GM13976 (cell line): ENCODE data around the gene PLA2G4A.
A peak's percentile ranks its signal among the peaks of the same experiment; 100 is the strongest.

Experiments
- DNase-seq: peaks from one replicate; pipeline ENCODE4 v3.0.0; 2012; ENCODE audit warnings: low spot score
- in situ Hi-C: fragments of 300-500 bp; cut with MboI; formaldehyde crosslinking; loops from one replicate; pipeline ENCODE4 v1.12.0; 2022; ENCODE audit warnings: low sequenced_read_pairs, mixed read lengths, inconsistent platforms; ENCODE audit not compliant: unreplicated experiment
- TF ChIP-seq, protein P1 (sequence below): IDR thresholded peaks from 2 replicates; pipeline ENCODE4 v1.5.1; 2012; ENCODE audit warnings: borderline replicate concordance, mild to moderate bottlenecking; ENCODE audit not compliant: insufficient read depth; ENCODE audit errors: extremely low read depth, missing control alignments, control extremely low read depth

PLA2G4A gene

DNA sequence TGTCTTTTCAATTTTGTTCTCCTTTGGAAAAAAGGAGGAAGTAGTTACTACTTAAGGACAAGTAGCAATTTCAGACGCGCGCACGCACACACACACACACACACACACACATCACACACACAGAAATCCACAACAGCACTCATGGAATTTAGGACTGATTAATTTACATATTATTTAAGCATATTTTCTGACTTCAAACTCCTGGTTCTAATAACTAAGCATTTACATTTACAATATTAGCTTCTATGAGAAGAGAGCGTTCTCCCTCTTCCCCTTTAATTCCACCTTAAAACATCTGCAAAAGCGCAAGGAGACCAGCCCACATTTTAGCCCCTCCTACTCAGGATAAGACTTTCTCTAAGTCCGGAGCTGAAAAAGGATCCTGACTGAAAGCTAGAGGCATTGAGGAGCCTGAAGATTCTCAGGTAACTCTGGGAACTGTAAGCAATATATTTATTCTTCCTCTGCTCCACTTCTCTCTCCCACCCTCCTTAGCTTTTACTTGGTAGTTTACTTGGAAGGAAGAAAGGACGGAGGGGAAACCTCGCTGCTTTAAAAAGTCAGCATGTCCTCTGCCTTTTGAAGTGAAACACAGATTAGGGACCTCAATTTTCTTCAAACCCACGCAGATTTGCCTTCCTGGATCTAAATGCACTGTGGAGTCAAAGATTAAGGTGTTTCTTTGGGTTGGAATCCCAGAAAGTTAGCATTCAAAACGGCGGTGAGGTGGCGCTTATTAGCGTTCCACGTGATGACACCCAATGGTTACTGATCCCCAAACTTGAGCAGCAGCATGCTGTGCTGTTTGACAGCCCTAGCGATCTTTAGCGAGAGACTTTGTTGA lies at the start of gene PLA2G4A:
TSS of gene PLA2G4A (plus strand) at position 339 of the 844 bp plus-strand sequence. CDS start 25,406 bp downstream, outside the sequence.
- DNase-seq, result peak; percentile 56
- TF ChIP-seq, protein P1, sequence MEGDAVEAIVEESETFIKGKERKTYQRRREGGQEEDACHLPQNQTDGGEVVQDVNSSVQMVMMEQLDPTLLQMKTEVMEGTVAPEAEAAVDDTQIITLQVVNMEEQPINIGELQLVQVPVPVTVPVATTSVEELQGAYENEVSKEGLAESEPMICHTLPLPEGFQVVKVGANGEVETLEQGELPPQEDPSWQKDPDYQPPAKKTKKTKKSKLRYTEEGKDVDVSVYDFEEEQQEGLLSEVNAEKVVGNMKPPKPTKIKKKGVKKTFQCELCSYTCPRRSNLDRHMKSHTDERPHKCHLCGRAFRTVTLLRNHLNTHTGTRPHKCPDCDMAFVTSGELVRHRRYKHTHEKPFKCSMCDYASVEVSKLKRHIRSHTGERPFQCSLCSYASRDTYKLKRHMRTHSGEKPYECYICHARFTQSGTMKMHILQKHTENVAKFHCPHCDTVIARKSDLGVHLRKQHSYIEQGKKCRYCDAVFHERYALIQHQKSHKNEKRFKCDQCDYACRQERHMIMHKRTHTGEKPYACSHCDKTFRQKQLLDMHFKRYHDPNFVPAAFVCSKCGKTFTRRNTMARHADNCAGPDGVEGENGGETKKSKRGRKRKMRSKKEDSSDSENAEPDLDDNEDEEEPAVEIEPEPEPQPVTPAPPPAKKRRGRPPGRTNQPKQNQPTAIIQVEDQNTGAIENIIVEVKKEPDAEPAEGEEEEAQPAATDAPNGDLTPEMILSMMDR, result no peak
- in situ Hi-C loops, result no loop called here

DNA sequence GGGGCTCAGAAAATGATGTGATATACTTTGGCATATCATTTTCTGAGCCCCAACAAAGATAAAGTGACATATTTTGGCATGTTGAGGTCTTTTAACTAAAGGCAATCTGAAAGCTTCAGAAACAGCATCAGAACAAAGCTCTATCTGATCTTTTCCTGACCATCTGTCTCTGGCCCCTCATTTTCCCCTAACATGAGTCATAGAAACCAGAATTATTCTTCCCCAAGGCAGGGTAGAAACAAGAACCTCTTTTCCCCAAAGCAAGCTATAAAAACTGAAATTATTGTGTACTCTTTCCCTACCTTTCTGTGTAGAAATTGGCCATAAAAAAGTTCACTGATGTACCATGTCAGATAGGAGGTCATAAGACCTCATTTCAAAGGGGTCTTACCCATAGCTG lies 48.7 kb upstream of the PLA2G4A start:
- no peak for DNase-seq
- TF ChIP-seq, protein P1, result no peak
- in situ Hi-C loops, result no loop called here

DNA sequence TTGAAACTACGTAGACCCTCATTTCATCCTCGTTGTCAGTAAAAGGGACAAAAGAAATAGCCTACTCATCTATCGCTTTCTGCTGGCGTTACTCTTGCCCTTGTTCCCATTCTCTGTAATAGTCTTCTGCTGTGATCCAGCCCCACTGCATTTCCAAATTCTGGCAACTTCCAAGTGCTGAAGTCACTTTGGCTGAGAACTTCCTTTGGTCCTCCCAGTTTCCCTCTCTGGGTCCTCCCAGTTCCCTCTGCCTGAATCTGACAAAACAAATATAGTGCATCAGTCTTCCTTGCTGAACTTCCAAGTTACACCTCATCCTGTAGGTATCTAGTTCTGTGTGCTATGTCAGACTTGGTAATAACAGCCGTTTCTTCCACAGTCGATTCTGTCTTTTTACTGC lies 47.0 kb upstream of the PLA2G4A start:
- DNase-seq, result no peak
- TF ChIP-seq, protein P1, result no peak
- in situ Hi-C loops, result no loop called here

DNA sequence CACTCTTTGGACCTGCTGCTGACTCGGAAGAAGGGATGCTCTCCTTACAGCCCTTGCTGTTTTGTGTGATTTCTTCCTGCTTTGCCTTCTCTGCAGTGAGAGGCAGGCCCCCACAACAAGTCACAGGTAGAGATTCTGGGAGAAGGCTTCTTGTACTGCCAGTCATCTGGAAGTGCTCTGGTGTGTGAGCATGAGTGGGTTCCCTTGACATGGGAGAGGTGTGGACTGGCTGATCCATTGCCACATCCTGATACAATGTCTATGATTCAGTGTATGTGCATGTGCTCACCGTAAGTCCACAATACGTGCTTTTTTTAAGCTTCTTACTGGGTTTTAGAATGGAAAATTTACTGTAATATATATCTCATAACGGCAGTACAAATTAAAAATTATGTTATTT lies 46.0 kb upstream of the PLA2G4A start:
- DNase-seq, result no peak
- TF ChIP-seq, protein P1, result no peak
- in situ Hi-C loops, result no loop called here

DNA sequence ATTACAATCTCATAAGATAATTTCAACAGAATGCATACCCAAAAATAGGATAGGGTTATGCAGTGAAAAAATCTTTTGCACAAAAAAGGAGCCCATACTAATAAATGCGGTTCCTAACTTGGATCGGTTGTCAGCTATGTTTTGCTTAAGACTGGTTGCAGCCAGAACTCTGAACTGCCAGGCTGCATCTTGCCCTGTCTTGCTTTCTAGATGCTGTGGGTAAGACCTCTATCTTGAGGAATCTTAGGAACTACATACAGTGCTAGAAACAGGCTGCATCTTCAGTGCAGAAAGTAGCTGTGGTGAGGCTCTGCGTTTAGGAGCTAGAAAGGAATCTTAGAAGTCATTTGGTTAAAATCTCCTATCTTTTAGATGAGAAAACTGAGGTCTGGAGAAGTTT lies 45.6 kb upstream of the PLA2G4A start:
- DNase-seq, result no peak
- TF ChIP-seq, protein P1, result no peak
- in situ Hi-C loops, result no loop called here

DNA sequence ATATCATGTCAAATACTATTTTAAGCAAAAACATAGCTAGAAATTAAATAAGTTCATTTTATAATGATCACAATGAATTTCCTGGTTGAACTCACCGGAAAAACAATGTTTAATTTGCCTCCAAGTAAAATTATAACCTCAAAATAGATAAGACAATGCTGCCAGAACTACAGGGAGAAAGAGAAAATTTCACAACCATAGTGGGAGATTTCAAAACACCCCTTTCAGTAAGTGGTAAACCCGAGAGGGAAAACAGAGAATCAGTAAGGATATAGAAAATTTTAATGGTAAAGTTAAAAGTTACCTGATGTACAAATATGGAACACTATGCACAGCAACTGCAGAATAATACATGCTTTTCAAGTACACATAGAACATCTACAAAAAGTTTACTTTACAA lies 43.2 kb upstream of the PLA2G4A start:
- DNase-seq, result no peak
- in situ Hi-C loops, result no loop called here
- TF ChIP-seq, protein P1, result no peak

DNA sequence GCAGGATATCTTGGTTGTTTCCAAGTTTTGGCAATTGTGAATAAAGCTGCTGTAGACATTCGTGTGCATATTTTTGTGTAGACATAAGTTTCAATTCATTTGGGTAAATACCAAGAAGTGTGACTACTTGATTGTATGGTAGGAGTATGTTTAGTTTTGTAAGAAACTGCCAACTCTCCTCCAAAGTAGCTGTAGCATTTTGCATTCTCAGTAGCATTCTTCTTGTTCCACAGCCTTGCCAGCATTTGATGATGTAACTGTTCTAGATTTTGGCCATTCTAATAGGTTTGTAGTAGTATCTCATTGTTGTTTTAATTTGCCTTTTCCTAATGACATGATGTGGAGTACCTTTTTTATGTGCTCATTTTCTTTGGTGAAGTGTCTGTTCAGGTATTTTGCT lies 38.6 kb upstream of the PLA2G4A start:
- no peak for DNase-seq
- TF ChIP-seq, protein P1, result no peak
- in situ Hi-C loops, result no loop called here
